Measurements from ENCODE around the gene FGD3.

FGD3 gene

GRCh38 chr9:93077367-93077766 lies 130.0 kb downstream of the FGD3 start:
- DNase-seq (ENCODE audit: low read depth) = no peak

GRCh38 chr9:93077811-93078210 lies 130.5 kb downstream of the FGD3 start:
- no peak for DNase-seq (ENCODE audit: low read depth)

- DNase-seq (ENCODE audit: low read depth) = no peak
Measured at GRCh38 chr9:93079371-93079770, 132.0 kb downstream of the FGD3 start.

- DNase-seq (ENCODE audit: low read depth) = no peak
Measured at GRCh38 chr9:93080406-93080805, 133.1 kb downstream of the FGD3 start.

GRCh38 chr9:93081081-93081529 lies 133.8 kb downstream of the FGD3 start:
- no peak for DNase-seq (ENCODE audit: low read depth)

GRCh38 chr9:93081931-93082330 lies 134.6 kb downstream of the FGD3 start:
- no peak for DNase-seq (ENCODE audit: low read depth)

GRCh38 chr9:93082841-93083411 lies 135.6 kb downstream of the FGD3 start:
- no peak for DNase-seq (ENCODE audit: low read depth)

- no peak for DNase-seq (ENCODE audit: low read depth)
Measured at GRCh38 chr9:93083592-93084470, 136.5 kb downstream of the FGD3 start.

GRCh38 chr9:93084471-93084881 lies 137.2 kb downstream of the FGD3 start:
- DNase-seq (ENCODE audit: low read depth) = no peak

- no peak for DNase-seq (ENCODE audit: low read depth)
Measured at GRCh38 chr9:93085676-93086075, 138.4 kb downstream of the FGD3 start.

Measured in non-pigmented ciliary epithelial cell (primary cell).